ENCODE results near the gene PDE4D.
A peak's percentile ranks its signal among the peaks of the same experiment; 100 is the strongest.

Gene PDE4D

GRCh38 chr5:59887274-59887673, 6.3 kb downstream of the PDE4D start:
- ATAC-seq = peak; percentile 55; the same call in 1 of the 3 replicates
- TF ChIP-seq CSDC2 (CRISPR knock-in tag; IDR thresholded peaks at IDR 0.05) = no peak
- no peak for TF ChIP-seq PATZ1 (CRISPR knock-in tag; IDR thresholded peaks at IDR 0.05; ENCODE audit: borderline replicate concordance)
- TF ChIP-seq OSR1 (CRISPR knock-in tag; IDR thresholded peaks at IDR 0.05) = no peak
- no peak for TF ChIP-seq ARNTL (CRISPR knock-in tag; IDR thresholded peaks at IDR 0.05; ENCODE audit: borderline replicate concordance, low read depth)
- no peak for TF ChIP-seq ZFP3 (CRISPR knock-in tag; IDR thresholded peaks at IDR 0.05)
- TF ChIP-seq ZNF565 (CRISPR knock-in tag; conservative IDR thresholded peaks at IDR 0.05; ENCODE audit: low read depth) = no peak
- TF ChIP-seq POU6F1 (CRISPR knock-in tag; IDR thresholded peaks at IDR 0.05; ENCODE audit: borderline replicate concordance, low read depth) = no peak
- TF ChIP-seq ZNF8 (CRISPR knock-in tag; IDR thresholded peaks at IDR 0.05) = no peak
- no peak for TF ChIP-seq ESRRG (CRISPR knock-in tag; IDR thresholded peaks at IDR 0.05)
- TF ChIP-seq PPARA (CRISPR knock-in tag; IDR thresholded peaks at IDR 0.05; ENCODE audit: borderline replicate concordance) = no peak
- TF ChIP-seq TSHZ2 (CRISPR knock-in tag; IDR thresholded peaks at IDR 0.05) = no peak
- TF ChIP-seq RARB (CRISPR knock-in tag; IDR thresholded peaks at IDR 0.05) = no peak

- TF ChIP-seq TOX (CRISPR knock-in tag; IDR thresholded peaks at IDR 0.05; ENCODE audit: borderline replicate concordance) = no peak
- TF ChIP-seq PATZ1 (CRISPR knock-in tag; IDR thresholded peaks at IDR 0.05; ENCODE audit: borderline replicate concordance) = peak; percentile 60; the same call in 1 of the 2 replicates
- TF ChIP-seq POU6F1 (CRISPR knock-in tag; IDR thresholded peaks at IDR 0.05; ENCODE audit: borderline replicate concordance, low read depth) = no peak
- peak; percentile 87 for TF ChIP-seq ISL1 (CRISPR knock-in tag; IDR thresholded peaks at IDR 0.05)
- ATAC-seq = peak; percentile 69
Measured at GRCh38 chr5:59874675-59875074, 18.9 kb downstream of the PDE4D start.

- peak; percentile 30; the same call in 1 of the 2 replicates for TF ChIP-seq CREB5 (CRISPR knock-in tag; IDR thresholded peaks at IDR 0.05; ENCODE audit: low read depth)
- peak; percentile 47 for TF ChIP-seq ISL1 (CRISPR knock-in tag; IDR thresholded peaks at IDR 0.05)
- TF ChIP-seq SNAI2 (CRISPR knock-in tag; IDR thresholded peaks at IDR 0.05) = no peak
- peak; percentile 76 for ATAC-seq
Measured at GRCh38 chr5:59873113-59873512, 20.4 kb downstream of the PDE4D start.

- no peak for ATAC-seq
- TF ChIP-seq CSDC2 (CRISPR knock-in tag; IDR thresholded peaks at IDR 0.05) (no peak), TSHZ2 (CRISPR knock-in tag; IDR thresholded peaks at IDR 0.05) (no peak), ISL1 (CRISPR knock-in tag; IDR thresholded peaks at IDR 0.05) (no peak), TCF4 (CRISPR knock-in tag; IDR thresholded peaks at IDR 0.05; ENCODE audit: borderline replicate concordance) (no peak), POU6F1 (CRISPR knock-in tag; IDR thresholded peaks at IDR 0.05; ENCODE audit: borderline replicate concordance, low read depth) (no peak), ZNF8 (CRISPR knock-in tag; IDR thresholded peaks at IDR 0.05) (no peak), ARNTL (CRISPR knock-in tag; IDR thresholded peaks at IDR 0.05; ENCODE audit: borderline replicate concordance, low read depth) (no peak), SNAI2 (CRISPR knock-in tag; IDR thresholded peaks at IDR 0.05) (no peak), ESRRG (CRISPR knock-in tag; IDR thresholded peaks at IDR 0.05) (no peak)
Measured at GRCh38 chr5:59866661-59867060, 26.9 kb downstream of the PDE4D start.

Measured in SK-N-SH treated with all-trans-retinoic acid at 6 μM for 48 hours (cell line).